K562 (cell line): Measurements from ENCODE around the gene ZBTB39. TPM values are rescaled to one million over a fixed set of nuclear protein-coding genes. Genes with fewer than 3 reads are reported as not detected.

Source experiments
- BACH1 ChIP-seq: fragments of 200-800 bp; sonication (Bioruptor generic); IDR thresholded peaks from 2 replicates; pipeline ENCODE4 v1.6.1; 2016; ENCODE audit warnings: missing genetic modification characterization, missing compliant biosample characterization
- CAMTA2 ChIP-seq: fragments of 250-450 bp; sonication (Bioruptor Pico); conservative IDR thresholded peaks from 2 replicates; pipeline ENCODE4 v1.5.1; 2022
- FOSL1 ChIP-seq: fragments of 200-800 bp; sonication (Bioruptor generic); conservative IDR thresholded peaks from 2 replicates; pipeline ENCODE4 v1.6.1; 2016; ENCODE audit warnings: missing genetic modification characterization, missing compliant biosample characterization
- HNRNPUL1 ChIP-seq: fragments of 200-400 bp; formaldehyde crosslinking; IDR thresholded peaks from 2 replicates; pipeline ENCODE4 v1.6.1; 2017; ENCODE audit warnings: low read length
- RUNX1 ChIP-seq: sonication (generic); IDR thresholded peaks from 2 replicates; pipeline ENCODE4 v1.6.1; 2016; ENCODE audit warnings: antibody characterized with exemption, low read depth
- SMARCA4 ChIP-seq: fragments of 450-650 bp; IDR thresholded peaks from 2 replicates; pipeline ENCODE4 v1.6.1; 2016
- TAL1 ChIP-seq: fragments of 450-650 bp; IDR thresholded peaks from 2 replicates; pipeline ENCODE4 v1.6.1; 2016; ENCODE audit warnings: mild to moderate bottlenecking
- XRCC3 ChIP-seq: fragments of 450-650 bp; IDR thresholded peaks from 2 replicates; pipeline ENCODE4 v1.6.1; 2017; ENCODE audit warnings: mild to moderate bottlenecking, moderate library complexity
- ZNF146 ChIP-seq: IDR thresholded peaks from one replicate; pipeline ENCODE4 v1.6.1; 2018; ENCODE audit warnings: missing compliant biosample characterization; ENCODE audit not compliant: unreplicated experiment
- polyA plus RNA-seq, 8 experiments: library from polyadenylated mRNA; depleted of rRNA in 4 of 8; stranded (reverse) in 5 of 8; unstranded in 3 of 8; fragments of >200 nt; fragmentation: Nextera tagmentation in 2 of 8; fragmentation: Illumina TruSeq in 1 of 8; extraction: Ambion mirVana in 2 of 8; extraction: Trizol in 1 of 8; gene quantifications; 2 replicates each; pipeline versions ENCODE4 v1.2.1 to v1.2.3, GENCODE V29; 2011 to 2014; ENCODE audit warnings: inconsistent platforms in 1 of 8, missing spikeins in 1 of 8
- total RNA-seq, 7 experiments: library from RNA; depleted of rRNA in 6 of 7; stranded (reverse); fragments of >200 nt in 6 of 7; fragmentation: Illumina TruSeq in 2 of 7; extraction: Trizol in 2 of 7; gene quantifications; 2 replicates each; pipeline versions ENCODE4 v1.2.1 to v1.2.3, GENCODE V29; 2011 to 2021; ENCODE audit warnings: low replicate concordance in 1 of 7
- TF ChIP-seq, protein P1 (sequence below): sonication (generic); formaldehyde crosslinking; IDR thresholded peaks from 2 replicates; pipeline ENCODE4 v1.8.0; 2022; ENCODE audit warnings: mild to moderate bottlenecking, missing genetic modification reagents
- TF ChIP-seq, protein P2 (sequence below): fragments of 250-450 bp; sonication (Bioruptor Pico); IDR thresholded peaks from 2 replicates; pipeline ENCODE4 v1.9.0; 2021; ENCODE audit warnings: mild to moderate bottlenecking
- TF ChIP-seq, protein P3 (sequence below): fragments of 450-650 bp; IDR thresholded peaks from 2 replicates; pipeline ENCODE4 v1.6.1; 2016; ENCODE audit warnings: mild to moderate bottlenecking, moderate library complexity
- TF ChIP-seq, protein P4 (sequence below): fragments of 250-450 bp; sonication (Bioruptor Pico); IDR thresholded peaks from 2 replicates; pipeline ENCODE4 v1.8.0; 2022; ENCODE audit warnings: moderate library complexity, mild to moderate bottlenecking, inconsistent platforms

ZBTB39 gene
- total and polyA plus RNA-seq, 9 of the 15 experiments (the other 6 are each of a cell fraction or from before 2014, with no cell fraction given), result 3.3 to 13.3 (median 8.6) TPM

DNA sequence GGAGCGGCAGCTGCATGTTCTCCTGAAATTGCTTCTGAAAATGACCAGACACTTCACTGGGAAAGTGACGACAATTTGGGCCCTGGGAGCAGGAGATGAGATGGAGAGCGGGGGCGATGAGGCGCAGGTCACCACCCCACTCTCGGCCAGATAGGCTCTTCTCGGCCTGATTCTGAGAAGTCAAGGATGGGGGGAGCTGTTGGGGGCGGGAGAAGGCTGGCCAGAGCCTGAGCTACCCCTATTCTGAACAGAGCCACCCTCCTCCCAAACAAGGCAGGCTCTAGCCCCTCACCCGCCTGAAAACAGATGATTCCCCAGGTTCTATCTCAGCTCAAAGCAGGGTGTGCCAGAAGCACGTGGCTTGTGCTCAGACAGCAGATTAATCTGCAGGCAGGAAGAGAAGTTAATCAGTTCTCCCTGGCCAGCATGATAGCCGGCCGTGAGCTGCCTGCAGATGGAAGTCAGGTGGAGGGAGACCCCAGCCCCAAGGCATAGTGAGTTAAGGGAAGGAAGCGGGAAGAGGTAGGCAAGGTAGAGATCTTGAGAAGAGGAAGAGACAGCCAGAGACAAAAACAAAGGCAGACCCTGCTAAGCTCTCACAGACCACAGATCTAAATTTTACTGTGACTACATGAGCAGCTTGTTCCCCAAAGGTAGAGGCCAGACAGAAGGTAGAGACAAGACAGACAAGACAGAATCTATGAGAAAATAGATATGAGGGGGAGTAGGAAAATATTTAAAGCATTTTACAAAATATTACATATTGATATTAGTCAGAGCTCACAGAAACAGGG, 20.9 kb upstream of the ZBTB39 start (continued):
- TF ChIP-seq FOSL1 (tag) (peak; percentile 23; the same call in 1 of the 2 replicates), ZNF146 (no peak), TAL1 (peak; percentile 39; the same call in 1 of the 2 replicates), HNRNPUL1 (no peak), XRCC3 (no peak), BACH1 (no peak), RUNX1 (no peak), SMARCA4 (0 out of 2 replicates have a peak, but pooled peaks have one; percentile 48), CAMTA2 (CRISPR knock-in tag) (no peak)
- TF ChIP-seq, protein P1, sequence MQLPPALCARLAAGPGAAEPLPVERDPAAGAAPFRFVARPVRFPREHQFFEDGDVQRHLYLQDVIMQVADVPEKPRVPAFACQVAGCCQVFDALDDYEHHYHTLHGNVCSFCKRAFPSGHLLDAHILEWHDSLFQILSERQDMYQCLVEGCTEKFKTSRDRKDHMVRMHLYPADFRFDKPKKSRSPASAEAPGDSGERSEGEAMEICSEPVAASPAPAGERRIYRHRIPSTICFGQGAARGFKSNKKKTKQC (CRISPR knock-in tag), result no peak
- TF ChIP-seq, protein P2, sequence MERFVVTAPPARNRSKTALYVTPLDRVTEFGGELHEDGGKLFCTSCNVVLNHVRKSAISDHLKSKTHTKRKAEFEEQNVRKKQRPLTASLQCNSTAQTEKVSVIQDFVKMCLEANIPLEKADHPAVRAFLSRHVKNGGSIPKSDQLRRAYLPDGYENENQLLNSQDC (CRISPR knock-in tag), result no peak
- TF ChIP-seq, protein P3, sequence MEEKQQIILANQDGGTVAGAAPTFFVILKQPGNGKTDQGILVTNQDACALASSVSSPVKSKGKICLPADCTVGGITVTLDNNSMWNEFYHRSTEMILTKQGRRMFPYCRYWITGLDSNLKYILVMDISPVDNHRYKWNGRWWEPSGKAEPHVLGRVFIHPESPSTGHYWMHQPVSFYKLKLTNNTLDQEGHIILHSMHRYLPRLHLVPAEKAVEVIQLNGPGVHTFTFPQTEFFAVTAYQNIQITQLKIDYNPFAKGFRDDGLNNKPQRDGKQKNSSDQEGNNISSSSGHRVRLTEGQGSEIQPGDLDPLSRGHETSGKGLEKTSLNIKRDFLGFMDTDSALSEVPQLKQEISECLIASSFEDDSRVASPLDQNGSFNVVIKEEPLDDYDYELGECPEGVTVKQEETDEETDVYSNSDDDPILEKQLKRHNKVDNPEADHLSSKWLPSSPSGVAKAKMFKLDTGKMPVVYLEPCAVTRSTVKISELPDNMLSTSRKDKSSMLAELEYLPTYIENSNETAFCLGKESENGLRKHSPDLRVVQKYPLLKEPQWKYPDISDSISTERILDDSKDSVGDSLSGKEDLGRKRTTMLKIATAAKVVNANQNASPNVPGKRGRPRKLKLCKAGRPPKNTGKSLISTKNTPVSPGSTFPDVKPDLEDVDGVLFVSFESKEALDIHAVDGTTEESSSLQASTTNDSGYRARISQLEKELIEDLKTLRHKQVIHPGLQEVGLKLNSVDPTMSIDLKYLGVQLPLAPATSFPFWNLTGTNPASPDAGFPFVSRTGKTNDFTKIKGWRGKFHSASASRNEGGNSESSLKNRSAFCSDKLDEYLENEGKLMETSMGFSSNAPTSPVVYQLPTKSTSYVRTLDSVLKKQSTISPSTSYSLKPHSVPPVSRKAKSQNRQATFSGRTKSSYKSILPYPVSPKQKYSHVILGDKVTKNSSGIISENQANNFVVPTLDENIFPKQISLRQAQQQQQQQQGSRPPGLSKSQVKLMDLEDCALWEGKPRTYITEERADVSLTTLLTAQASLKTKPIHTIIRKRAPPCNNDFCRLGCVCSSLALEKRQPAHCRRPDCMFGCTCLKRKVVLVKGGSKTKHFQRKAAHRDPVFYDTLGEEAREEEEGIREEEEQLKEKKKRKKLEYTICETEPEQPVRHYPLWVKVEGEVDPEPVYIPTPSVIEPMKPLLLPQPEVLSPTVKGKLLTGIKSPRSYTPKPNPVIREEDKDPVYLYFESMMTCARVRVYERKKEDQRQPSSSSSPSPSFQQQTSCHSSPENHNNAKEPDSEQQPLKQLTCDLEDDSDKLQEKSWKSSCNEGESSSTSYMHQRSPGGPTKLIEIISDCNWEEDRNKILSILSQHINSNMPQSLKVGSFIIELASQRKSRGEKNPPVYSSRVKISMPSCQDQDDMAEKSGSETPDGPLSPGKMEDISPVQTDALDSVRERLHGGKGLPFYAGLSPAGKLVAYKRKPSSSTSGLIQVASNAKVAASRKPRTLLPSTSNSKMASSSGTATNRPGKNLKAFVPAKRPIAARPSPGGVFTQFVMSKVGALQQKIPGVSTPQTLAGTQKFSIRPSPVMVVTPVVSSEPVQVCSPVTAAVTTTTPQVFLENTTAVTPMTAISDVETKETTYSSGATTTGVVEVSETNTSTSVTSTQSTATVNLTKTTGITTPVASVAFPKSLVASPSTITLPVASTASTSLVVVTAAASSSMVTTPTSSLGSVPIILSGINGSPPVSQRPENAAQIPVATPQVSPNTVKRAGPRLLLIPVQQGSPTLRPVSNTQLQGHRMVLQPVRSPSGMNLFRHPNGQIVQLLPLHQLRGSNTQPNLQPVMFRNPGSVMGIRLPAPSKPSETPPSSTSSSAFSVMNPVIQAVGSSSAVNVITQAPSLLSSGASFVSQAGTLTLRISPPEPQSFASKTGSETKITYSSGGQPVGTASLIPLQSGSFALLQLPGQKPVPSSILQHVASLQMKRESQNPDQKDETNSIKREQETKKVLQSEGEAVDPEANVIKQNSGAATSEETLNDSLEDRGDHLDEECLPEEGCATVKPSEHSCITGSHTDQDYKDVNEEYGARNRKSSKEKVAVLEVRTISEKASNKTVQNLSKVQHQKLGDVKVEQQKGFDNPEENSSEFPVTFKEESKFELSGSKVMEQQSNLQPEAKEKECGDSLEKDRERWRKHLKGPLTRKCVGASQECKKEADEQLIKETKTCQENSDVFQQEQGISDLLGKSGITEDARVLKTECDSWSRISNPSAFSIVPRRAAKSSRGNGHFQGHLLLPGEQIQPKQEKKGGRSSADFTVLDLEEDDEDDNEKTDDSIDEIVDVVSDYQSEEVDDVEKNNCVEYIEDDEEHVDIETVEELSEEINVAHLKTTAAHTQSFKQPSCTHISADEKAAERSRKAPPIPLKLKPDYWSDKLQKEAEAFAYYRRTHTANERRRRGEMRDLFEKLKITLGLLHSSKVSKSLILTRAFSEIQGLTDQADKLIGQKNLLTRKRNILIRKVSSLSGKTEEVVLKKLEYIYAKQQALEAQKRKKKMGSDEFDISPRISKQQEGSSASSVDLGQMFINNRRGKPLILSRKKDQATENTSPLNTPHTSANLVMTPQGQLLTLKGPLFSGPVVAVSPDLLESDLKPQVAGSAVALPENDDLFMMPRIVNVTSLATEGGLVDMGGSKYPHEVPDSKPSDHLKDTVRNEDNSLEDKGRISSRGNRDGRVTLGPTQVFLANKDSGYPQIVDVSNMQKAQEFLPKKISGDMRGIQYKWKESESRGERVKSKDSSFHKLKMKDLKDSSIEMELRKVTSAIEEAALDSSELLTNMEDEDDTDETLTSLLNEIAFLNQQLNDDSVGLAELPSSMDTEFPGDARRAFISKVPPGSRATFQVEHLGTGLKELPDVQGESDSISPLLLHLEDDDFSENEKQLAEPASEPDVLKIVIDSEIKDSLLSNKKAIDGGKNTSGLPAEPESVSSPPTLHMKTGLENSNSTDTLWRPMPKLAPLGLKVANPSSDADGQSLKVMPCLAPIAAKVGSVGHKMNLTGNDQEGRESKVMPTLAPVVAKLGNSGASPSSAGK, result peak; percentile 87
- TF ChIP-seq, protein P4, sequence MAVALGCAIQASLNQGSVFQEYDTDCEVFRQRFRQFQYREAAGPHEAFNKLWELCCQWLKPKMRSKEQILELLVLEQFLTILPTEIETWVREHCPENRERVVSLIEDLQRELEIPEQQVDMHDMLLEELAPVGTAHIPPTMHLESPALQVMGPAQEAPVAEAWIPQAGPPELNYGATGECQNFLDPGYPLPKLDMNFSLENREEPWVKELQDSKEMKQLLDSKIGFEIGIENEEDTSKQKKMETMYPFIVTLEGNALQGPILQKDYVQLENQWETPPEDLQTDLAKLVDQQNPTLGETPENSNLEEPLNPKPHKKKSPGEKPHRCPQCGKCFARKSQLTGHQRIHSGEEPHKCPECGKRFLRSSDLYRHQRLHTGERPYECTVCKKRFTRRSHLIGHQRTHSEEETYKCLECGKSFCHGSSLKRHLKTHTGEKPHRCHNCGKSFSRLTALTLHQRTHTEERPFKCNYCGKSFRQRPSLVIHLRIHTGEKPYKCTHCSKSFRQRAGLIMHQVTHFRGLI (CRISPR knock-in tag), result no peak
